CD14-positive monocyte (primary cell): ENCODE data around the gene CAMTA1. TPM values are rescaled to one million over a fixed set of nuclear protein-coding genes. Genes with fewer than 3 reads are reported as not detected.

Experiments used
- DNase-seq, 3 donors: peaks; one replicate each; pipeline ENCODE4 v3.0.0-alpha.2; 2011 to 2022
- H2AFZ ChIP-seq: 2 replicates; pipeline ENCODE4 v1.6.0; 2012; ENCODE audit warnings: mild to moderate bottlenecking, low read depth, low read length, inconsistent platforms; ENCODE audit not compliant: insufficient read depth, poor library complexity, severe bottlenecking
- H3K27ac ChIP-seq, 2 donors: 1 replicate in 1 of 2; 2 replicates in 1 of 2; pipeline ENCODE4 v1.5.1; 2012 to 2013; ENCODE audit warnings: low read length in 2 of 2, control low read depth in 1 of 2, inconsistent platforms in 1 of 2, low read depth in 1 of 2, mild to moderate bottlenecking in 1 of 2
- H3K27me3 ChIP-seq, 2 donors: one replicate each; pipeline versions ENCODE4 v1.6.0 to v1.6.1; 2011 to 2013; ENCODE audit warnings: low read length in 2 of 2; ENCODE audit not compliant: control insufficient read depth in 2 of 2, insufficient read depth in 2 of 2
- H3K36me3 ChIP-seq, 2 donors: replicated peaks in 1 of 2; 1 replicate in 1 of 2; 2 replicates in 1 of 2; pipeline versions ENCODE4 v1.5.1 to v1.6.1; 2012 to 2013; ENCODE audit warnings: low read length in 2 of 2, control low read depth in 1 of 2, inconsistent platforms in 1 of 2, mild to moderate bottlenecking in 1 of 2; ENCODE audit not compliant: insufficient read depth in 2 of 2, control insufficient read depth in 1 of 2
- H3K4me1 ChIP-seq, 2 donors: 1 replicate in 1 of 2; 2 replicates in 1 of 2; pipeline versions ENCODE4 v1.5.1 to v1.6.1; 2012 to 2013; ENCODE audit warnings: low read length in 2 of 2, control low read depth in 1 of 2, inconsistent platforms in 1 of 2, mild to moderate bottlenecking in 1 of 2, moderate library complexity in 1 of 2; ENCODE audit not compliant: insufficient read depth in 2 of 2, control insufficient read depth in 1 of 2
- H3K4me2 ChIP-seq: replicated peaks from 2 replicates; pipeline ENCODE3; 2012; ENCODE audit warnings: low read length, moderate library complexity, mild to moderate bottlenecking; ENCODE audit not compliant: poor library complexity, severe bottlenecking; ENCODE audit errors: extremely low read depth
- H3K4me3 ChIP-seq, 3 experiments: fragments of 200-600 bp in 1 of 3; sonication (generic) in 1 of 3; replicated peaks in 1 of 3; 1 replicate in 2 of 3; 2 replicates in 1 of 3; pipeline ENCODE4 v1.5.1; 2011 to 2013; ENCODE audit warnings: low read length in 3 of 3, mild to moderate bottlenecking in 3 of 3, control low read depth in 2 of 3, low read depth in 2 of 3, inconsistent platforms in 1 of 3, moderate library complexity in 1 of 3
- H3K79me2 ChIP-seq: 2 replicates; pipeline ENCODE4 v1.6.0; 2012; ENCODE audit warnings: mild to moderate bottlenecking, control low read depth, inconsistent platforms, low read length, moderate library complexity; ENCODE audit not compliant: insufficient read depth
- H3K9ac ChIP-seq: 2 replicates; pipeline ENCODE4 v1.6.0; 2017; ENCODE audit warnings: low read length, mild to moderate bottlenecking; ENCODE audit not compliant: insufficient read depth, poor library complexity, severe bottlenecking
- H3K9me3 ChIP-seq, 2 donors: replicated peaks in 1 of 2; 1 replicate in 1 of 2; 2 replicates in 1 of 2; pipeline versions ENCODE4 v1.5.1 to v1.6.1; 2012 to 2013; ENCODE audit warnings: low read length in 2 of 2, control low read depth in 1 of 2; ENCODE audit not compliant: control insufficient read depth in 1 of 2, insufficient read depth in 1 of 2
- H4K20me1 ChIP-seq: 2 replicates; pipeline ENCODE4 v1.6.0; 2012; ENCODE audit warnings: mild to moderate bottlenecking, low read length, control low read depth, moderate library complexity; ENCODE audit not compliant: insufficient read depth
- H3K27ac Mint-ChIP-seq, 7 donors: one replicate each; pipeline ENCODE4 v1.8.0; 2020; ENCODE audit warnings: mild to moderate bottlenecking in 7 of 7, mixed read lengths in 7 of 7, moderate library complexity in 6 of 7, inconsistent platforms in 2 of 7
- H3K27me3 Mint-ChIP-seq, 3 donors: one replicate each; pipeline ENCODE4 v1.8.0; 2021 to 2022; ENCODE audit warnings: low read depth in 3 of 3, mild to moderate bottlenecking in 3 of 3, mixed read lengths in 3 of 3, moderate library complexity in 3 of 3, inconsistent platforms in 1 of 3
- H3K36me3 Mint-ChIP-seq, 2 donors: one replicate each; pipeline ENCODE4 v1.8.0; 2020; ENCODE audit warnings: mixed read lengths in 2 of 2, inconsistent platforms in 1 of 2, mild to moderate bottlenecking in 1 of 2
- H3K4me1 Mint-ChIP-seq: one replicate; pipeline ENCODE4 v1.8.0; 2020; ENCODE audit warnings: mild to moderate bottlenecking, mixed read lengths
- H3K4me3 Mint-ChIP-seq, 2 donors: one replicate each; pipeline ENCODE4 v1.8.0; 2020; ENCODE audit warnings: mild to moderate bottlenecking in 2 of 2, mixed read lengths in 2 of 2, moderate library complexity in 1 of 2
- H3K9me3 Mint-ChIP-seq, 7 donors: one replicate each; pipeline ENCODE4 v1.8.0; 2020 to 2022; ENCODE audit warnings: mixed read lengths in 7 of 7, mild to moderate bottlenecking in 6 of 7, moderate library complexity in 6 of 7, inconsistent platforms in 2 of 7
- WGBS: methylation state at CpG from one replicate; pipeline ENCODE4 v1.1.5; 2013; ENCODE audit warnings: missing lambda C conversion rate; ENCODE audit not compliant: insufficient coverage; 5-methylcytosine and 5-hydroxymethylcytosine counted together
- intact Hi-C, 2 donors: fragments of 100-400 bp; cut with micrococcal nuclease; formaldehyde crosslinking; loops; one replicate each; pipeline versions ENCODE4 v1.15.0 to v1.15.1; 2023
- polyA plus RNA-seq, 3 donors: library from polyadenylated mRNA; depleted of rRNA in 1 of 3; unstranded in 2 of 3; stranded (reverse) in 1 of 3; fragments of 300-500 nt in 2 of 3; fragments of >200 nt in 1 of 3; fragmentation: Illumina TruSeq in 2 of 3; gene quantifications; 1 replicate in 2 of 3; 2 replicates in 1 of 3; pipeline ENCODE4 v1.2.3, GENCODE V29; 2012 to 2021
- TF ChIP-seq, protein P1 (sequence below): fragments of 200-600 bp; IDR thresholded peaks from one replicate; pipeline ENCODE4 v1.8.0; 2022; ENCODE audit warnings: antibody characterized with exemption, mild to moderate bottlenecking

The CAMTA1 gene
- polyA plus RNA-seq, 3 donors = 52.0 to 89.6 (median 78.3) TPM

DNA sequence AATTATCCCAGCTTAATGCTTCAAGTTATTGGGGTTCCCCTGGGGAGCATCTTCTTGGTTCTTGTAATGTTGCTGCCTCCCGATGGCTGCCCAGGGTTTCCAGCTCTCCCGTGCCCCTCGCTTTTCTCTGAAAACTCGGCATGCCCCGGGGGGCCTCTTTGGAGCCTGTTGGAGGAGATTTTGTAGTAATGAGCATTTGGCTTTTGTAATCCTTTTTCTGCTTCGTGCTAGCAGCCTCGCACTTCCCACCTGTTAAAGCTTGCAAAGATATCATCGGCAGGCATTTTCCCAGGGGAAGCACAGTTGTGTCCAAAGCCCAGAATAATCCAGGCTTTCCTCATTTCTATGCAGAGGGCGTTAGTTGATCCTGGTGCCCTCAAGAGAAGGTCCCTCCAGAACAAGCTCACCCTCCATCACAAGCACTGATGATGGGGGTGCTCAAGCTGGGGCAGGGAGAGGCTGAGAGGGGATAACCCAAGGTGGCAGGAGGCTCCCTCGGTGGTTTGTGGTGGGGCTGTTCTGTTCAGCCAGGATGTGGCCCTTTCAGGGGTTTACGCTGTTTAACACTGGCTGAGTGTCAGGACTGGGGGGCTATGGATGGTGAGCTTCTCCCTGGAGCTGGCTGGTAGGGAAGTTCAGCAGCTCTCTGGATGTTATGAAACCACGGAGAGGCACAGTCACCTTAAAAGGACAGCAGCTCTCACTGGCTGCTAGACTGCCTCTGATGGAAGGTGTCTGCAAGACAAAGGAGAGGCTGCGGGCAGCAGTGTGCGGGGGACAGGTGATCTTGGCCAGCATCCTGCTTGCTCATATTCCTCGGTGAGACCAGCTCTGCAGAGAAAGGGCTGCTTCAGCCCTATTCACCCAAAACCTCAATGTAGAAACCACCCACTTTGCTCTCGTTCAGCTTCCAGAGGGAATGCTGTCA lies 508.7 kb downstream of the CAMTA1 start:
- H3K36me3 Mint-ChIP-seq = no peaks in the 10 kb centered on the region
- no peak overlapping the region for H3K27ac Mint-ChIP-seq
- Histone ChIP-seq H3K4me2 (no peak overlapping the region), H3K27ac (no peak overlapping the region), H3K4me1 (no peaks in the 10 kb centered on the region), H2AFZ (no peak overlapping the region), H3K27me3 (no peaks in the 10 kb centered on the region), H3K36me3 (no peaks in the 10 kb centered on the region), H3K4me3 (no peak overlapping the region), H4K20me1 (no peaks in the 10 kb centered on the region), H3K9me3 (no peaks in the 10 kb centered on the region), H3K79me2 (no peaks in the 10 kb centered on the region), H3K9ac (no peak overlapping the region)
- H3K27me3 Mint-ChIP-seq = peaks cover 2 to 11% (median 7%) of the 10 kb centered on the region in 3 donors
- no peak for DNase-seq
- TF ChIP-seq, protein P1, sequence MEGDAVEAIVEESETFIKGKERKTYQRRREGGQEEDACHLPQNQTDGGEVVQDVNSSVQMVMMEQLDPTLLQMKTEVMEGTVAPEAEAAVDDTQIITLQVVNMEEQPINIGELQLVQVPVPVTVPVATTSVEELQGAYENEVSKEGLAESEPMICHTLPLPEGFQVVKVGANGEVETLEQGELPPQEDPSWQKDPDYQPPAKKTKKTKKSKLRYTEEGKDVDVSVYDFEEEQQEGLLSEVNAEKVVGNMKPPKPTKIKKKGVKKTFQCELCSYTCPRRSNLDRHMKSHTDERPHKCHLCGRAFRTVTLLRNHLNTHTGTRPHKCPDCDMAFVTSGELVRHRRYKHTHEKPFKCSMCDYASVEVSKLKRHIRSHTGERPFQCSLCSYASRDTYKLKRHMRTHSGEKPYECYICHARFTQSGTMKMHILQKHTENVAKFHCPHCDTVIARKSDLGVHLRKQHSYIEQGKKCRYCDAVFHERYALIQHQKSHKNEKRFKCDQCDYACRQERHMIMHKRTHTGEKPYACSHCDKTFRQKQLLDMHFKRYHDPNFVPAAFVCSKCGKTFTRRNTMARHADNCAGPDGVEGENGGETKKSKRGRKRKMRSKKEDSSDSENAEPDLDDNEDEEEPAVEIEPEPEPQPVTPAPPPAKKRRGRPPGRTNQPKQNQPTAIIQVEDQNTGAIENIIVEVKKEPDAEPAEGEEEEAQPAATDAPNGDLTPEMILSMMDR = no peak
- H3K4me1 Mint-ChIP-seq = no peaks in the 10 kb centered on the region
- peaks cover 0 to 6% (median 2%) of the 10 kb centered on the region in 7 donors for H3K9me3 Mint-ChIP-seq
- intact Hi-C loops = no loop called here
- H3K4me3 Mint-ChIP-seq = no peak overlapping the region
- 73% methylated on average over 12 of the region's 16 CpGs for WGBS

DNA sequence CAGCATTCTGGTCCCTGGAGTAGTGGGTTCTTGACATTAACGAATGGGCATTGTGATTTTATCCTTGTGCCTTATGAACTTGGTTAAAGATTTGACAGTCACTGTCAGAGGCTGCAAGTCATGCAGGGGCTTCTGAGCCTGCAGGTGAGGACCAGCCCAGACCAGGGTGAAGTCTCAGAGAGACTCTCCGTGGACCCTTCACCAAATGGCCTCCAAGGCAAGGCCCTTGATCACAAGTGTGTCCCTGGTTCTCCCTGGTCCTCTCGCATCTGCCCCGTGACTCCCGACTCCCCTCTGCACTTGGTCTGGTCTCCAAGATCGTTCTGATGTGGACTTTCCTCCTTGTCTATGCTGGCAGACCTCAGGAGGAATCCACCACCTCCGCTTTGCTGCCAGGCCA lies 509.4 kb downstream of the CAMTA1 start:
- Mint-ChIP-seq H3K4me3 (no peak overlapping the region), H3K9me3 (peaks cover 0 to 6% (median 2%) of the 10 kb centered on the region in 7 donors), H3K27ac (peak overlapping the region in 1 of 7 donors; percentile 13), H3K36me3 (no peaks in the 10 kb centered on the region), H3K27me3 (peaks cover 2 to 12% (median 9%) of the 10 kb centered on the region in 3 donors), H3K4me1 (no peaks in the 10 kb centered on the region)
- 92% methylated on average over 7 of the region's 7 CpGs for WGBS
- Histone ChIP-seq H3K27me3 (no peaks in the 10 kb centered on the region), H4K20me1 (no peaks in the 10 kb centered on the region), H3K9ac (no peak overlapping the region), H3K79me2 (no peaks in the 10 kb centered on the region), H3K4me2 (no peak overlapping the region), H3K36me3 (no peaks in the 10 kb centered on the region), H3K9me3 (no peaks in the 10 kb centered on the region), H3K4me3 (no peak overlapping the region), H2AFZ (no peak overlapping the region), H3K4me1 (no peaks in the 10 kb centered on the region), H3K27ac (no peak overlapping the region)
- TF ChIP-seq, protein P1 = no peak
- intact Hi-C loops = no loop called here
- DNase-seq = no peak
